Muscle of back (tissue), 11 donors: ENCODE data around the gene FDXACB1. TPM values are rescaled to one million over a fixed set of nuclear protein-coding genes. Genes with fewer than 3 reads are reported as not detected.

Source experiments
- DNase-seq, 3 donors: peaks; one replicate each; pipeline versions ENCODE4 v3.0.0 to v3.0.0-alpha.2; 2013
- polyA plus RNA-seq, 10 donors: library from polyadenylated mRNA; unstranded; fragments of 120-200 nt; gene quantifications; one replicate each; pipeline ENCODE4 v1.2.1, GENCODE V29; 2013; ENCODE audit not compliant: insufficient read length in 10 of 10

Gene FDXACB1
- polyA plus RNA-seq, 10 donors = 1.7 to 3.5 (median 2.4) TPM

DNA sequence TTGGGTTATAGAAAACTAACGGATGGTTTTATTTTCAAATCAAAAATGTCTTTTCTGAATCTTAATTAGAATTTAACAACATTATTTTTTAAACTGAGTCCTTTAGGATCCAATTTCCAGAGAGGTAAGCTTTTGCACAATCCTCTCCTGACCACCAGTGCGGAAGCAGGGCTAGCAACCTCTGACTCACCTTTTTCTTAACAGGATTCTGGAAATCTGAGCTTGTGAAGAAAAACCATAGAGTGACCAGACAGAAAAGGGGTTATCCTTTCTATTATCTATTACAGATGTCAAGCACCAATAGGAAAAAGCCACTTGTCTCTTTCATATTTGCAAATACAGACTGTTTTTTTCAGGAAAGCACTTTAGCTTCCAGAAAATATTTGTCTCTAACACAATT lies 32.9 kb downstream of the FDXACB1 start:
- no peak for DNase-seq

DNA sequence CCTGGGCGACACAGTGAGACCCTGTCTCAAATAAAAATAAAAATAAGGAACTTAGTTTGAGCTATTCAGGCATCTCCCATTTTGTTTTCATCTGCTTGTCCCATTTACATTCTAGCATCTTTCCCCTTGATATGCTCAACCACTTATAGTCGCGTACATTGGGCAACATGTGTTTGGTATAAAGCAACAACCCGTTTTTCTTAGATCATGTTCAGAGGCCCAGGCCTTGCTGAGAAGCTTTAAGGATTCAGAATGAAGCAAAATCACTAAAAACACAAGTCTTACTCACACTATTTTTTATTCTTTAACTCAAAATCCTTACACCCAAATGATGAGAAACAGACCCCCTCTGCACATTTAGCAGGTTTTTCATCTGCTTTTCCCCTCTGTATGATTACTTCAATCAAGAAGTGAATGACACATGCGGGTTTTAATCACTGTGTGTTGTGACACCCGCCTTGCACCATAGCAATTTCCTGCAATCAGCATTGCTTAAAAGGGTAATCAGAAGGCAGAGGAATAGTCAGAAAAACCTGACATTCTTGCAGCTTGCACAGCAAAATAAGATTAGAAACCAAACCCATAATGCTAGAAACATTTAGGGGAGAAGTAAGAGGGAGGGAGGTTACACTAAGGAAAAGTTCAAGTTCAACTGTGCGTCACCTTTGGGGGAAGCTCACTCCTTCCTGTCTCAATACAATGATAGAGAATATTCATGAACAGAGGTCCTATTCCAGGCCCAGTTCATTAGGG lies 33.5 kb downstream of the FDXACB1 start:
- no peak for DNase-seq

DNA sequence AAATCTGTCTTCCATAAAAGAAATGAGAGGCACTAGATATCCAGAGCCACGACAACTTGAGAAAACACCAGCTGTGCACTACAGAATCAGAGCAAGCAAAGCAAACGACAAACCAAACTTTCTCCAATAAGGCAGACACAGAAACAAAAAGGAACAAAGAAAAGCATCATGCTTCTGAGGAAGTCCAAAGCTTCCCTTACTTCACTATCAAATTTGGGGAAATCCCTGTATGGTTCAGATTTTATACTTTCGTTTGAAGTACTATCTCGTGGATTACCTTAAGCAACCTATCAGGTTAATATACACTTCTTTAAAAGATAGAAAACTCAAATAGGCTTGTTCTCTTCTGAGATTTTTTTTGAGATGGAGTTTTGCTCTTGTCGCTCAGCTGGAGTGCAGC lies 35.3 kb downstream of the FDXACB1 start:
- DNase-seq = no peak

DNA sequence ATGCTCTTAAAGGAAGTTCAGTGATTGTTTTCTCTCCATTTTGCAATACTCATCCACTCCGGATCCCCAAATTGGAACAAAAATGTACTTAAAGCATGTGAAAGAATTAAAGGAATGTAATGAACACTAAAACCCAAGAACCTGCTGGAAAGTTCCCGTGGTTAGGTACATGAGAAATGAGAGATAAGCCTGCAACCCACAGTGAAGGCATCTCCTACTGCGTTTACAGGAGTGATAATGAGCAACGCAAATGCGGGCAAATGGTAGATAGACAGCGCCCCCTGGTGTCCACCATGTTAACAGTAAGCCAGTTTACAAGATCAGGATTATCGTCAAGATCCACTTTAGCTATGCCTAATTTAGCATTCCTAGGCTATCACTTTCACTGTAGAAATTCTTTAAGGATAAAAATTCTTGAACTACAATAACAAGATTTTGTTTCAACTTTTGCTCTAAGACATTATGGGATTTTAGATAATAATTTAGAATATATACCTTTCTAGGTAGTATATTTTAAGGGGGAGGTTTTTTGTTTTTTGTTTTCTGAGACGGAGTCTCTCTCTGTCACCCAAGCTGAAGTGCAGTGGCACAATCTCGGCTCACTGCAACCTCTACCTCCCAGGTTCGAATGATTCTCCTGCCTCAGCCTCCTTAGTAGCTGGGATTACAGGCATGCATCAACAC lies 37.5 kb downstream of the FDXACB1 start:
- DNase-seq = peak; percentile 80 to 90 (median 88)

DNA sequence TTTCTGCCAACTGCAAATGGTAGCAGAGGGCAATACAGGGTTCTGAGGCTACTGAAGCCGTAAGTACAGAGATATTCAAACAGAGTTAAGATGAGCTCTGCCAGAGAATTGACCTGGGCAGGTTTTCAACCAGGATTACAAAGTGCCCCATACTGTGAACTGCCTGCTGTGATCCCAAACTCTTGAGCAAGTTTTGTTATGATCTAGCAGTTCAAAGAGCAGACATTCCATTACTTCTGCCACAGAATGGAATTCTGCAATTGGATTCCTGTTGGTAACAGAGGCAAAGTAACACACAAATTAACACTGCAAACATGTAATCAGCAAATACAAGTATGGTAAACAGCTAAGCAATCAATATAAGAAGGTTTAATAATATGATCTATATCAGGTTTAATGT lies 38.8 kb downstream of the FDXACB1 start:
- no peak for DNase-seq

DNA sequence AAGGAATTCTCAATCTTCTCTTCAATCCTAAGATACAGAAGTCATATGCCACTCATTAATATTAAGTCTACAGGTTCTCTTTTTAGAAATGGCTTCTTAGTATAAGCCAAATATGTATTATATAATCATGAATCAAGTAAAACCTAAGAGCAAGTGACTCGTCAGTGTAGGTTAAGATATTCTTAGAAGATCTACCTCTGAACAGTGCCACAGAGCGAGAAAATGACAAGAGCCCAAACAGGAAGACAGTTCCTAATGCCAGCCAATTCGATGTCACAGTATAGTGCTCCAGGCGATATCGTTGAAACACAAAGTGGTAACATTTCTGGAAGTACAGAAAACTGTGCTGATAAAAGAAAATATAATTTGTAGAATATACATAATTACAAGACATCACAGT lies 40.9 kb downstream of the FDXACB1 start:
- DNase-seq = no peak

DNA sequence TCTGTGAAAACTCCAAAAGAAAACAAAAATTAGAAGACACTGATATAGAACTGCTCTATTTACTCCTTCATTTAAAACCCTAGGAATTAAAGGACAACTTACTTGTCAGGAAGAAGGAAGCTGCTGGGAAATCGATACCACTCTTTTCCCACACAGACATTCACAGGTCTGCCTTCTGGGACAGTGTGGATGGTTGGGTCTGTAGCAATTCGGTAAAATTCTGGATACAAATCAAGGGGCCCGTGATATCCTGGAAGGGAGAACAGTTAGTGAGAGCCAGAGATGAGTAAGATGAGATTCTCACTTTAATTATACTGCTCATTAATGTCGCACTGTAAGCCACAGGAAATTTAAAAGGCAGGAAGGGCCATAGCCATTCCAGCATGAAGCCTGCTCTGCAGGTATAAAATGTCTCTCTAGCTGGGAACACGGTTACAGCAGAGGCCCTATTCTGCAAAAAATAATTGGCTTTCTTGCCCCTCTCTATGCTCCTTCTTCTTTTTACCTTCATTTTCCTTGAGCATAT lies 41.5 kb downstream of the FDXACB1 start:
- DNase-seq = no peak

DNA sequence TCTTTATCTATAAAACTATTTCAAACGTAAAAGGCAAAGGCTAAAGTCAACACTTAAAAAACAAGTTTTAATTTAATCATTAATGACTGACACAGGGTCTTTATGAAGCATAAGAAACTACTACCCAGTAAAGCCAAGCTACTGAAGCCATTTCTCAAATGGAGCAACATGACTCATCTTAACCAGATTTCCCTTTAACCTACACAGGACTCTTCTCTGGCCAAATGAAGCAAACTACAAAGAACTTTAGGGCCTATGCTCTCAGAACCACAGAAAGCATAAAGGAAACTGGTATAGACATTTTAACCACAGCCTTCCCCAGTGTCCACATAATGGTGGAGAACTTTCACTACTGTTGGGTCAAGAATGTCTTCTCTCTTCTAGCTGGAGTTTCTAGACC lies 42.2 kb downstream of the FDXACB1 start:
- no peak for DNase-seq

DNA sequence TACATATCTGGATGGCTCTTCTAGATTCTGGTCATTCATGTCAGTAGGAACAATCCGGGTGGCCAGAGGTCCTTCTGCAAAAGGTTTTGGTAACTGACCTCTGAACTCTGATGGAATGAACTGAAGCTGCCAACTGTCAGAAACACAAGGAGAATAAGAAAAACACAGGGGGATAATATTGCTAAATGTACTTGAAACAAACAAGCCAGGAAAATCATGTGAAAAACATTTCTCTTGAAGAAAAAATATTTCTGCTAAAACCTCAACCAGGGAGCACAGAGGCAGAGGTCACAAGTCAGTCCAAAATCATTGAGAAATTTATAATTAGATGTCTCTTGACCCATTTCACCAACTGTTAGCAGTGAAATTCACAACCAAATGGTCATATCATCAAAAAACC lies 42.8 kb downstream of the FDXACB1 start:
- DNase-seq = no peak

DNA sequence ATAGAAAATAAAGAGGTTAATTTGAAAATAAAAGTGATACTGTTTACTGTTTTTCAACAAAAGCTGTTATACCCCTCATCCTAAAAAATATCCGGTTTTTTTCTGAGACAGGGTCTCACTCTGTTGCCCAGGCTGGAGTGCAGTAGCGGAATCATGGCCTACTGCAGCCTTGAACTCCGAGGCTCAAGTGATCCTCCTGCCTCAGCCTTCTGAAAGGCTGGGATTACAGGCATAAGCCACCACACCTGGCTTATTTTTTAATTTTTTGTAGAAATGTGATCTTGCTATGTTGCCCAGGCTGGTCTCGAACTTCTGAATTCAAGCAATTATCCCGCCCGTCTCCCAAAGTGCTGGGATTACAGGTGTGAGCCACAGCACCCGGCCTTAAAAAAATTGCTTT lies 43.3 kb downstream of the FDXACB1 start:
- no peak for DNase-seq

DNA sequence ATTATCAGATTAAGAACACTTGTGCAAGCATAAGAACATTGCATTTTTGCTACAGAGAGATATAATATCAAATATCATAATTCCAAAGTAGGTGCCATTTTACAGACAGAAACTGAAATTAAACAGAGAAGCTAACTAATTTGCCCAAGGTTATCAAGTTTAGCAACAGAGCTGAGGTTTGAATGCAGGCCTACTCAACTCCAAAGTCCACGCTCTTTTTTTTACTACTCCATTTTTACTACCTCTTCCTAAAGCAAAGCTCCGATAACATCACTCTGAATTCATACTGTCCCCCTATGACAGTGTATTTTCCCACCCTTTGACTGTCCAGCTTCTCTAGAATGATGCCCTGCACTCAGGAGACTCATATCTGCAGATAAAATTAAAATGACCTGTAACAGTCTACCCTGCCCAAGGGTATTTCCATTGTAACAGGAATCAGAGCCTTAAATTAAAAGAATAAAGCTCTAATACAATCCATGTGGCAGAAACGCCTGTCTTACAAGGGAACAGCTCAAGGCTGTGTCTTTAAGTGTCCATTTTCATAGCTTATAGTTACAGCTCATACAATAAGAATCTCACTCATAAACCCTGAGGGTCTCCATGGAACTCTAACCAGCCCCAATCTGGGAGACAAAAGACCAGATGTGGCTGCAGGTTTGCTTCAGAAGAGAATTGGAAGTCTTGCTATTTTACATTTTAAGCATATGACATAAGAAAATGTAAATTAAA lies 44.4 kb downstream of the FDXACB1 start:
- DNase-seq = no peak

DNA sequence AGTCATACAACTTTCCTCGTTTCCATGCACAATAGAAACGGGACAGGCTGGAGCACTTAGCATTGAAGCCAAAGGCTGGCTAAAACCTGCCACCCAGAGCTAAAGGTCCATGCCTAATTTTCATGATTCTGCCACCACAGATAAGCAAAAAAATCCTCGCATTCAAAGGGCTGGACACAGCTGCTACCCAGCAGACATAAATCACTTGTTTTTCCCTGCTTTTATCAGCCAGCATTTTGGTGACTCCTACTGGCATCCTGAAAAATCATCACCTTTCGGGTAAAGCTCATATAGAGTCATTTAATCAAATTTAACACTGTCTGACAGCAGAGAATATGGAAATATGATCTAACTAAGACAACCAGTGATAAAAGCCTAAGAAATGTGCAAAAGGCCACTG lies 45.4 kb downstream of the FDXACB1 start:
- DNase-seq = no peak

DNA sequence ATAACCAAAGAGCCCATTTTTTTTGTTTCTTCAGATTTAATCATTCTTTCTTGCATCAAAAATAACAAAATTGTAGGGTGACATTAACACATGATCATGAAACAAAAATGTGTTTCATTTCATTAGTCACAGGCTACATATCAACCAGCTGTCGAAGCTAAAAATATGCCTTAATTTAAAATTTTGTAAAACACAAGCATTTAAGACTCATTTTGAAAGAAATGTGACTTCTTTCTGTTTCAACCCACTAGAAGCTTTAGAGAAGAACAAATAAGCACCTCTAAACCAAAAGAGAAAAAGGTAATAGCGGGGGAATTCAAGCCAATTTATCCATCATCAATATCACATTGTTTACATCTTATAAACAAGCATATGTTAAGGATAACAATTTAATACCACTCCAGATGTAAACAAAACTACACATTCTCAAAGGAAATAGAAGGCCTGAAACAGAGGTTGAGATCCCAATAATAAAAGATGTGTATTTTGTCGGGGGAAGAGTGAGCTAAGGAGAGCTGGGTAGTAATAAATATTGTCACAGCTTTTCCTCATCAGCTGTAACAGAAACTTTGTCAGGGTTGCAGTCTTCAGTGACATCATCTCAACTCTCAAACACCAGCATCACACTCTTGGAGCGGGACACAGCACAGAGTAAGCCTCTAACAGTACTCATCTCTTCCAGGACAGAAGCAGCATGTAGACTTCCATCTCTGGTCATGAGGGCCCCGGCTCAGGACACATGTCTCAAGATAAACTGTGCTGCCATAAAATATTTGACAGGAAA lies 49.6 kb downstream of the FDXACB1 start:
- no peak for DNase-seq

DNA sequence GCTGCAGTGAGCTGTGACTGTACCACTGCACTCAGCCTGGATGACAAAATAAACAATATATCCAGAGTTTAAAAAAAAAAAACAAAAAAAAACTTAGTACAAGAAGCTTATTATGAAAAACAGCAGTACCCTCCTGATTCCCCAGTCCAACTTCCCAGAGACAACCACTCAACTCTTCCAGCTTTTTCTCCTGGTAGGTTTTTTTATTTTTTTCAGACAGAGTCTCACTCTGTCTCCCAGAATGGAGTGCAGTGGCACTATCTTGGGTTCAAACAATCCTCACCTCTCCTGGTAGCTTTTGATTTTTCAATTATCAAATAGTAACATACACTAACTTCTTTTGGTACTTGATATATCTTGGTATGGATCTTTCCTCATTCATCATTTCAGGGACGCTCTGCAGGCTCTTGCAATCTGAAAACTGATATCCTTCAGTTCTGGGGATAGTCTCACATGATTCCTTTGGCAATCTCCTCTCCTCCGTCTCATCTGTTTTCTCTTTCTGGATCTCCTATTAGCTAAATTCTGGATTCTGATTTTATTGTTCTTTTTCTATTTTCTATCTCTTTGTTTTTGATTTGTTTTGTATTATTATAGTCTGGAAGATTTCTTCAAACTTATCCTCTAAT lies 52.5 kb downstream of the FDXACB1 start:
- DNase-seq = no peak

Other genes with a start within 250 kb of the FDXACB1 start
- gene PPP2R1B, start 112.8 kb downstream of the FDXACB1 start, polyA plus RNA-seq = 10 to 100 TPM in 8 of 10 donors, 1 to 10 TPM in 2; 8.9 to 16.1 (median 11.0) TPM
- gene ALG9, start 7.6 kb downstream of the FDXACB1 start, polyA plus RNA-seq = 10 to 100 TPM; 21.8 to 33.3 (median 28.2) TPM
- 10 to 100 TPM; 13.9 to 22.5 (median 19.1) TPM for gene CFAP68, start 376 bp upstream of the FDXACB1 start, polyA plus RNA-seq
- gene CRYAB, start 32.6 kb upstream of the FDXACB1 start, polyA plus RNA-seq = 1,000 to 10,000 TPM in 1 of 10 donors, 100 to 1,000 TPM in 9; 407 to 1,057 (median 719) TPM
- 10 to 100 TPM; 49.6 to 93.5 (median 75.6) TPM for gene HSPB2, start 33.6 kb upstream of the FDXACB1 start, polyA plus RNA-seq
- 1 to 10 TPM; 1.5 to 3.4 (median 2.3) TPM for gene C11orf52, start 39.7 kb upstream of the FDXACB1 start, polyA plus RNA-seq
- 10 to 100 TPM; 16.4 to 24.0 (median 18.7) TPM for gene DIXDC1, start 58.2 kb upstream of the FDXACB1 start, polyA plus RNA-seq
- gene DLAT, start 146.2 kb upstream of the FDXACB1 start, polyA plus RNA-seq = 10 to 100 TPM; 34.9 to 48.9 (median 40.8) TPM
- 1 to 10 TPM in 5 of 10 donors, under 1 TPM in 5; 0.65 to 1.6 (median 1.0) TPM for gene PIH1D2, start 194.9 kb upstream of the FDXACB1 start, polyA plus RNA-seq
- 10 to 100 TPM; 25.7 to 33.1 (median 28.4) TPM for gene NKAPD1, start 195.1 kb upstream of the FDXACB1 start, polyA plus RNA-seq
- 10 to 100 TPM; 50.0 to 60.7 (median 53.7) TPM for gene TIMM8B, start 207.6 kb upstream of the FDXACB1 start, polyA plus RNA-seq
- gene SDHD, start 207.7 kb upstream of the FDXACB1 start, polyA plus RNA-seq = 100 to 1,000 TPM in 6 of 10 donors, 10 to 100 TPM in 4; 88.1 to 119 (median 105) TPM